ENCODE data around the gene GNAI1. TPM values are rescaled to one million over a fixed set of nuclear protein-coding genes. Genes with fewer than 3 reads are reported as not detected.

GNAI1 gene
- total RNA-seq, 1 donor from 2014 or later, result 0.35 TPM

DNA sequence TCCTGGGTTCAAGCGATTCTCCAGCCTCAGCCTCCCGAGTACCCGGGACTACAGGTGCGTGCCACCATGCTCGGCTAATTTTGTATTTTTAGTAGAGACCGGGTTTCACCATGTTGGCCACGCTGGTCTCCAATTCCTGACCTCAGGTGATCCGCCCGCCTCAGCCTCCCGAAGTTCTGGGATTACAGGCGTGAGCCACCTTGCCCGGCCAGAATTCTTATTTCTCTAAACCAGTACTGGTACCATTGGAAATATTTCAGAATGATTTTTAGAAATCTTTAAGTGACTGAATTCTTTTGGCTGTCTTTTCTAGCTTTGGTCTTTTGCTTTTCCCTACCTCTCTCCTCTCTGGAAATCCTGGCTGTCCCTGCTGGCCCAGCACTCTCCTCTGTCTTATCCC is 2.8 kb downstream of the GNAI1 start:
- ATAC-seq (ENCODE audit: low read depth) (no peak), DNase-seq (no peak)
- intact Hi-C loops (cut with micrococcal nuclease), result no loop called here
- ChIA-PET POLR2A (no interaction called here), CTCF (no interaction called here)
- H3K27ac Mint-ChIP-seq, result no peak overlapping the region
- TF ChIP-seq, protein P1, sequence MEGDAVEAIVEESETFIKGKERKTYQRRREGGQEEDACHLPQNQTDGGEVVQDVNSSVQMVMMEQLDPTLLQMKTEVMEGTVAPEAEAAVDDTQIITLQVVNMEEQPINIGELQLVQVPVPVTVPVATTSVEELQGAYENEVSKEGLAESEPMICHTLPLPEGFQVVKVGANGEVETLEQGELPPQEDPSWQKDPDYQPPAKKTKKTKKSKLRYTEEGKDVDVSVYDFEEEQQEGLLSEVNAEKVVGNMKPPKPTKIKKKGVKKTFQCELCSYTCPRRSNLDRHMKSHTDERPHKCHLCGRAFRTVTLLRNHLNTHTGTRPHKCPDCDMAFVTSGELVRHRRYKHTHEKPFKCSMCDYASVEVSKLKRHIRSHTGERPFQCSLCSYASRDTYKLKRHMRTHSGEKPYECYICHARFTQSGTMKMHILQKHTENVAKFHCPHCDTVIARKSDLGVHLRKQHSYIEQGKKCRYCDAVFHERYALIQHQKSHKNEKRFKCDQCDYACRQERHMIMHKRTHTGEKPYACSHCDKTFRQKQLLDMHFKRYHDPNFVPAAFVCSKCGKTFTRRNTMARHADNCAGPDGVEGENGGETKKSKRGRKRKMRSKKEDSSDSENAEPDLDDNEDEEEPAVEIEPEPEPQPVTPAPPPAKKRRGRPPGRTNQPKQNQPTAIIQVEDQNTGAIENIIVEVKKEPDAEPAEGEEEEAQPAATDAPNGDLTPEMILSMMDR (IDR thresholded peaks at IDR 0.05), result no peak
- no peak overlapping the region for H3K4me3 Mint-ChIP-seq
- no peaks in the 10 kb centered on the region for H3K9me3 Mint-ChIP-seq
- H3K36me3 Mint-ChIP-seq (ENCODE audit: low read depth), result no peaks in the 10 kb centered on the region
- H3K27me3 Mint-ChIP-seq, result peaks cover 29% of the 10 kb centered on the region
- H3K4me1 Mint-ChIP-seq, result peaks cover 8% of the 10 kb centered on the region

DNA sequence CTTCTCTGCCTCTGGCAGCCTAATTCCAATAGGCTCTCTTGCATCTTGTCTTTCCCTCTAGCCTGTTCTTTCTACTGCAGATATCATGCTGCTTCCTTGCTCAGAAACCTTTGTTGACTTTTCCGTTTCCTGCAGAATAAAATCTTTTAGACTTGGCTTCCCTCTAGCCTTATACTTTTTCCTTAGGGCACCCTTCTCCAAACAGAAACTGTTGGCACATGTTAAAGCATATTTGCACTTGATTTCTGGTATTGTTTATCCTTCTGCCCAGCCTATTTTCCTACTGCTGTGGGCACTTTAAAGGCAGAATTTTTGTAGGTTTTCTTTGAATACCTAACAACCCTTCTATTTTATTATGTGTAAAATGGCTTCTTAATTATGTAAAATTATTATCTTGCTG is 4.6 kb downstream of the GNAI1 start:
- H3K4me1 Mint-ChIP-seq, result peaks cover 8% of the 10 kb centered on the region
- CTCF ChIA-PET, result no interaction called here

GRCh38 chr7:80140388-80140787 is 5.8 kb downstream of the GNAI1 start:
- H3K27me3 Mint-ChIP-seq, result peaks cover 17% of the 10 kb centered on the region
- no peak overlapping the region for H3K4me3 Mint-ChIP-seq
- CTCF ChIA-PET, result no interaction called here
- no peak for ATAC-seq (ENCODE audit: low read depth)
- intact Hi-C loops (cut with micrococcal nuclease), result no loop called here
- H3K27ac Mint-ChIP-seq, result no peak overlapping the region
- POLR2A ChIA-PET, result no interaction called here
- DNase-seq, result no peak
- TF ChIP-seq, protein P1 (IDR thresholded peaks at IDR 0.05), result no peak
- no peaks in the 10 kb centered on the region for H3K36me3 Mint-ChIP-seq (ENCODE audit: low read depth)
- H3K4me1 Mint-ChIP-seq, result peaks cover 6% of the 10 kb centered on the region
- H3K9me3 Mint-ChIP-seq, result no peaks in the 10 kb centered on the region

More for the DNA sequence above, 4.6 kb downstream of the GNAI1 start:
- no peaks in the 10 kb centered on the region for H3K9me3 Mint-ChIP-seq
- ATAC-seq (ENCODE audit: low read depth) (no peak), DNase-seq (no peak)
- intact Hi-C loops (cut with micrococcal nuclease), result no loop called here
- H3K27me3 Mint-ChIP-seq, result peaks cover 18% of the 10 kb centered on the region
- TF ChIP-seq, protein P1 (IDR thresholded peaks at IDR 0.05), result no peak
- POLR2A ChIA-PET, result no interaction called here
- H3K36me3 Mint-ChIP-seq (ENCODE audit: low read depth), result no peaks in the 10 kb centered on the region
- no peak overlapping the region for H3K27ac Mint-ChIP-seq
- H3K4me3 Mint-ChIP-seq, result no peak overlapping the region

- Mint-ChIP-seq H3K4me3 (no peak overlapping the region), H3K4me1 (no peaks in the 10 kb centered on the region), H3K27me3 (peaks cover 11% of the 10 kb centered on the region), H3K27ac (no peak overlapping the region), H3K9me3 (no peaks in the 10 kb centered on the region), H3K36me3 (ENCODE audit: low read depth) (no peaks in the 10 kb centered on the region)
- CTCF ChIA-PET, result no interaction called here
- intact Hi-C loops (cut with micrococcal nuclease), result no loop called here
- no peak for DNase-seq
- TF ChIP-seq, protein P1 (IDR thresholded peaks at IDR 0.05), result no peak
- no peak for ATAC-seq (ENCODE audit: low read depth)
- POLR2A ChIA-PET, result no interaction called here
Measured at GRCh38 chr7:80141376-80141775, 6.7 kb downstream of the GNAI1 start.

DNA sequence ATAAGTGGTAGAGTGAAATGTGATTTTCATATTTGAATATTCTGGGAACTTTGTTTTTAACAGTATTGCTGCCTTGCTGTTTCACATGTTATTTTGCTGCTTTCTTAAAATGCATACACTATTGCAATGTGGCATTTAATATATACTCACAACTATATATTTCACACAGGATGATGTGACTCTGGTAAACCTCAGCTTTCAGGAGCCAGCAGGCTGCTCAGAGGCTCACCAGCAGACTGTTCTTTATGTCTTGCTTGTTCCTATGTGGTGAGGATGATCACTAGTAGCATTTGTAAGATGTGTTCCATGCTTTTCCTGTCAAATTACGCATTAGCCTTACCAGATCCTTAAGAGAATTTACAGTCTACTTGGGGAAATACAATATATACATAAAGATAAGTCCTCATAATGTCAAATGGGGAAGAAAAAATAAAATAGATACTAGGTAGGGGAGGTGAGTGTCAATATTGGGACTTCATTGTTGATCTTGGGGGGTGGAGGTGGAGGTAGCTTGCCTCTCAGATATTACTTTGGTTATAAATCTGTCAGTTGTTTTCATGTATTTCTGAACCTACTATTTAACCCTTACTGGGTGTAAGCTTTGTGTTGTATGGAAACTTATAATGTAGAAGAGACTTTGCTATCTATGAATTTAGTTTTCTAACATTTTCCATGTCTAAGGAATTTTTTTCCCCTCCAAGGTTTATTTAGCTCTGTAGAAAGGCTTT is 8.4 kb downstream of the GNAI1 start:
- intact Hi-C loops (cut with micrococcal nuclease), result no loop called here
- DNase-seq, result no peak
- Mint-ChIP-seq H3K36me3 (ENCODE audit: low read depth) (no peaks in the 10 kb centered on the region), H3K4me1 (no peaks in the 10 kb centered on the region), H3K4me3 (no peak overlapping the region), H3K27me3 (peaks cover 3% of the 10 kb centered on the region), H3K27ac (no peak overlapping the region), H3K9me3 (no peaks in the 10 kb centered on the region)
- TF ChIP-seq, protein P1 (IDR thresholded peaks at IDR 0.05), result no peak
- CTCF ChIA-PET, result no interaction called here
- POLR2A ChIA-PET, result no interaction called here
- no peak for ATAC-seq (ENCODE audit: low read depth)

All from activated B cell treated with CpG ODN at 0.5 μM for 24 hours (primary cell).